Choroid plexus epithelial cell (primary cell): ENCODE results near the gene TNS2.
"Not testable (repeated sequence)": the region's sequence is repeated elsewhere in the genome, so short reads cannot be mapped to it uniquely, and the experiment has no call there.

Experiments used
- DNase-seq: peaks from one replicate; pipeline ENCODE4 v3.0.0-alpha.2; 2010; ENCODE audit warnings: low read depth
- H3K4me3 ChIP-seq: 2 replicates; pipeline ENCODE4 v1.5.1; 2011; ENCODE audit warnings: low read depth, mild to moderate bottlenecking, control low read depth, low read length, moderate library complexity
- TF ChIP-seq, protein P1 (sequence below): conservative IDR thresholded peaks from 2 replicates; pipeline ENCODE4 v1.5.1; 2011; ENCODE audit warnings: low read depth, mild to moderate bottlenecking, control low read depth, inconsistent platforms, low read length, moderate library complexity

Gene TNS2

DNA sequence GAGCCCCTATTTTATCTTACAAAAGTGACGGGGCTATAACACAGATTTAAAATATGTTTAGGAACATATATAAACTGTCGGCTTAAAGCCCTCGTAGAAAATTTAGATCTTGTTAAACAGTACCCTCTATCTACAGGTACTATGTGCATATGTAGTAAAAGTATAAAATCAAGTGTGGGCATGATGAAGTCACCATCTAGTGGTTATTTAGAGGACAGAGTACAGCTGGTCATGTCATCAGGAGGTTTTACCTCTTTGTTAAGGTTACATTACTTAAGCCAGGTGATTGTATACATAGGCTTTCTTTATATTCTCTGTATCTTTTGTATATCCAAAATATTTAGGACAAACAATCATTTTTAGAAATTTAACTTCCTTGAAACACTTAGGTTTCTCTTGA, 18.2 kb upstream of the TNS2 start:
- TF ChIP-seq, protein P1, sequence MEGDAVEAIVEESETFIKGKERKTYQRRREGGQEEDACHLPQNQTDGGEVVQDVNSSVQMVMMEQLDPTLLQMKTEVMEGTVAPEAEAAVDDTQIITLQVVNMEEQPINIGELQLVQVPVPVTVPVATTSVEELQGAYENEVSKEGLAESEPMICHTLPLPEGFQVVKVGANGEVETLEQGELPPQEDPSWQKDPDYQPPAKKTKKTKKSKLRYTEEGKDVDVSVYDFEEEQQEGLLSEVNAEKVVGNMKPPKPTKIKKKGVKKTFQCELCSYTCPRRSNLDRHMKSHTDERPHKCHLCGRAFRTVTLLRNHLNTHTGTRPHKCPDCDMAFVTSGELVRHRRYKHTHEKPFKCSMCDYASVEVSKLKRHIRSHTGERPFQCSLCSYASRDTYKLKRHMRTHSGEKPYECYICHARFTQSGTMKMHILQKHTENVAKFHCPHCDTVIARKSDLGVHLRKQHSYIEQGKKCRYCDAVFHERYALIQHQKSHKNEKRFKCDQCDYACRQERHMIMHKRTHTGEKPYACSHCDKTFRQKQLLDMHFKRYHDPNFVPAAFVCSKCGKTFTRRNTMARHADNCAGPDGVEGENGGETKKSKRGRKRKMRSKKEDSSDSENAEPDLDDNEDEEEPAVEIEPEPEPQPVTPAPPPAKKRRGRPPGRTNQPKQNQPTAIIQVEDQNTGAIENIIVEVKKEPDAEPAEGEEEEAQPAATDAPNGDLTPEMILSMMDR = no peak
- H3K4me3 ChIP-seq = no peak overlapping the region
- no peak for DNase-seq

DNA sequence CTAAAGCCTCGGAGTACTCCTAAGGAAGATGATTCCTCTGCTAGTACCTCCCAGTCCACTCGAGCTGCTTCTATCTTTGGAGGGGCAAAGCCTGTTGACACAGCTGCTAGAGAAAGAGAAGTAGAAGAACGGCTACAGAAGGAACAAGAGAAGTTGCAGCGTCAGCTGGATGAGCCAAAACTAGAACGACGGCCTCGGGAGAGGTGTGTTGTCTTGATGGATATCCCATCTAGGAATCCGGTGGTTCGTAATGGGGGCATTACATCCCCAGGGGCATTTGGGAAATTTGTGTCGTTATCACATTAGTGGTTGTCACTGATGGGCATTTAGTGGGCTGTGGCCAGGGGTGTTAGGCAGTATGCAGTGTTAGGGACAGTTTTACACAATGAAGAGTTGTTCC, 16.0 kb upstream of the TNS2 start:
- DNase-seq = not testable (repeated sequence)

DNA sequence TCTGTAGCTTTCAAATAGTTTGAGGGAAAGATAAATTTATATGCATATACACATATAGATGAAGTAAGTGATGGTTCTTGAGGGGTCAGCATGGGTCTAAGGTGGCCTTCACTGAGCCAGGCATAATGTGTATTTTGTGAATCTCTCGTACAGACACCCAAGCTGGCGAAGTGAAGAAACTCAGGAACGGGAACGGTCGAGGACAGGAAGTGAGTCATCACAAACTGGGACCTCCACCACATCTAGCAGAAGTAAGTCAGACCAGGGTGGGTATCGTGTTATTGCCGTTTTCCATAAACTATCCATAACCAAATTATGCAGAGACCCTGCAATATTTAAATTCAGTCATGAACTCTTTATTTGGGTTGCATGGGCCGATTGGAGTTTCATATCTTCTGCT, 15.4 kb upstream of the TNS2 start:
- DNase-seq = peak; percentile 31
- TF ChIP-seq, protein P1 = no peak
- no peak overlapping the region for H3K4me3 ChIP-seq

More for the DNA sequence above, 16.0 kb upstream of the TNS2 start:
- not testable (repeated sequence) for H3K4me3 ChIP-seq

DNA sequence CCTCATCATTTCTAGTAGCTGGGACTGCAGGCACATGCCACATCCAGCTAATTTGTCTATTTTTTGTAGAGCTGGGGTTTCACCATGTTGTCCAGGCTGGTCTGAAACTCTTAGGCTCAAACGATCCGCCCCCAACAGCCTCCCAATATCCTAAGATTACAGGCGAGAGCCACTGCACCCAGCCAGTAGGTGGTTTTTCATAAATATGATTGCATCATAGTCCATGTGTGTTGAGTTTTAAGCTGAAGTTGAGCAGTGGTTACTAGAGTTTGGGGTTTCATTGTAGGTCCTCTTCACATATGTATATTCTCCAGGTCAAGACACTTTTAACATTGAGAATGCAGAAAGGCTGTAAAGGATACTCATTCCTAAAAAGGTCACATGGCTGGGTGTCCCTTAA, 13.1 kb upstream of the TNS2 start:
- H3K4me3 ChIP-seq = no peak overlapping the region
- TF ChIP-seq, protein P1 = no peak
- no peak for DNase-seq

DNA sequence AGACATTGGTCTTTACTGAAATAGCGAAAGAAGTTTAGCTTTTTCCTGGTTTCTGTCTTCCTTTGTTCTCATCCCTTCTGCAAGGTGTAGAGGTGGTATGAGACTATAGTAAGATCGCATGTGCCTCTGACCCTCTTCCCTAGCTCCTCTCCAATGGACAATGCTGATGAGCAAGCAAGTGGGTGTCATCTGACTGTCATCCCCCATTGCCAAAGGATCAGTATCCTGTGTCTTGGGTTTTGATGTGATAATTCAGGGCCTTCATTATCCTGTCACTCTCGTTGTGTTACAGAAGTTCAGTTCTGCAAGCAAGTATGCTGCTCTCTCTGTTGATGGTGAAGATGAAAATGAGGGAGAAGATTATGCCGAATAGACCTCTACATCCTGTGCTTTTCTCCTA, 10.0 kb upstream of the TNS2 start:
- no peak overlapping the region for H3K4me3 ChIP-seq
- TF ChIP-seq, protein P1 = no peak
- no peak for DNase-seq

DNA sequence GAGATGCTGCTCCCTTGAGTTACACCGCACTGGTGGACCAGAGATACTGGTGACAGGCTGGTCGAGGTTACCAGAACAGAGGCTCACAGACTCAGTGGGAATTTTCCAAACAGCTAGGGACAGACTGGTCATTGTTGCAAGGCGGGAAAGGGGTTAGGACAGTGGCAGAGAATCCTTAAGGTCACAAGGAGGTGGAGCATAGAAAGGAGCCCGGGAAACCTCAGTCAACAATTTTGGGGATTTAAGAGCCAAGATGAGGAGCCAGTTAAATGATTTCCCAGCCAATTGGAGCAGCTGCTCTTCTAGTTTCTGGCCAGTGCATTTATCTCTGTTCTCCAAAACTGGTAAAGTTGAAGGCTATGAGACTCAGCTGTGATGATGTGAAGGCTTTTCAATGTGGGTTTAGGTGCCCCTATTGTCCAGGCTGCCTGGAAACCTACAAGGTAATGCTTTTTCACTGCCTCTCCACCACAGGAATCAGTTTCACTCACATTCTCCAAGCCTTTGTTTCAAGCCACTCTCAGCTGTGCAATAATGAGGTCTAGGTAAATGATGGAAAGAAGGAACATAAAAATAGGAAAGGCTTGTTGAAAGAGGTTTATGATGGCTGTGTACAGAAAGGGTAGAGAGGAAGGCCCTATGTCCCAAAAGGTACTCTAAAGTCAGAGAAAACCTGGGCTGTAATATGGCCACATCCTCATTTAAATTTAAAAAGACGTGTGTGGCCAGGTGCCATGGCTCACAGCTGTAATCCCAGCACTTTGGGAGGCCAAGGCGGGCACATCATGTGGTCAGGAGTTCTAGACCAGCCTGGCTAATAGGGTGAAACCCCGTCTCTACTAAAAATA, 7.0 kb upstream of the TNS2 start:
- H3K4me3 ChIP-seq = no peak overlapping the region
- TF ChIP-seq, protein P1 = no peak
- DNase-seq = no peak

DNA sequence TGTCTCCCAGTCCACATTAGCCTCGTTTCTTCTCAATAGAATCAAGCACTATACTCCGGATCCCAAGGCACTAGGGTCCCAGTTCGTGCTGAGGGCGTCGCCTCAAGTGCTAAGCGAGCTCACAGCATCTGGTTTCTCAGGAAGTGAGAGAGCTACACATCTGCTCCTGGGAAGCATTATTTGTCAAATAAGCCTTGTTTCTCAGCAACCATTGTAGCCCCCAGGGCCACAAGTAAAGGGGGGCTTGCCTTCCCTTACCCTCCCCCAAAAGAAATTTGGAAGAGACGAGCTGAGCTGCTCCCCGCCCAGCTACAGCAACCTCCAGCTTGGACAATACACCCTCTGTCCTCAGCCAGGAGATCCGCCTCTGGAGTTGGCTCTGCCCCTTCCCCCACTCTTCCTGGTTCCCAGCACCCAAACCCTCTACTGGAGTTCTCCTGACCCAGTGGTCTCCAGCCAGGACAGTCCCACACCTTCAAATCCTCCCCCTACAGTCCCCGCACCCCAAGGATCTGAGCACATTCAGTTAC, 5.7 kb upstream of the TNS2 start:
- TF ChIP-seq, protein P1 = no peak
- no peak overlapping the region for H3K4me3 ChIP-seq
- no peak for DNase-seq
